HG02884 (cell line): Measurements from ENCODE around the gene CHRNB1.

Experiments used
- ATAC-seq: cut with Tn5 transposase; IDR thresholded peaks from one replicate; pipeline ENCODE4 v1.9.1; 2021; ENCODE audit warnings: mild to moderate bottlenecking, moderate library complexity; ENCODE audit not compliant: unreplicated experiment

CHRNB1 gene

GRCh38 chr17:7437950-7438614 lies 6.8 kb upstream of the CHRNB1 start:
- no peak for ATAC-seq

DNA sequence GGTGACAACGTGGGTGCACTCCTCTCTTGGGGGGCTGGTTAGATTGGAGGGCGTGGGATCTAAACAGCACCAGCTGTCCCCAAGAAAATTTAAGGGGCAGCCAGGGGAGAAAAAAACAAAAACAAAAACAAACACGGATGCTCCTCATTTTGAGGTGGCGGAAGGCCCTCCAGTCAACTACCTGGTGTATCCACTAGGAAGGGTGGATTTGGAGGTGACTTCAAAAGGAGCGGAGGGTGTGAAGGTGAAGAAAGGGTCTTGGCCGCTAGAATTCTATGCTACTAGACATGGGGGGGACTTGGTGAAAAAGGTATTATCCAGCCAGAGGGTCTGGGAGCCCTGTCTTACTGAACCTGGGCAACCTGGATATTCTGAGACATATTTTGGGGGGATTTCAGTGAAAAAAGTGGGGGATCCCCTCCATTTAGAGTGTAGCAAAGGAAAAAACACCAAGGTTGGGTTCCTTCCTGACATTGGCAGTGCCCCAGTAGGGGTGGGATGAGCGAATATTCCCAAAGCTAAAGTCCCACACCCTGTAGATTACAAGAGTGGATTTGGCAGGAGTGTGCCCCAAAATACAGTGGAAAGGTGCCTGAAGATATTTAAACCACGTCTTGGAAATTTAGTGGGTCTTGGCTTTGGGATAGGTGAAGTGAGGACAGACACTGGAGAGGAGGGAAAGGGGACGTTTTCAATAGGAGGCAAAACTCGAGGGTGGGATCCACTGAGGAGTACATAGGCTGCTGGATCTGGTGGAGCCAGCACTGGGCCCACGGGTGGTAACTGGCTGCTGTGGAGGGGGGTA lies 6.0 kb upstream of the CHRNB1 start:
- ATAC-seq, result no peak

GRCh38 chr17:7439462-7440112 lies 5.3 kb upstream of the CHRNB1 start, which contains the start of gene FGF11:
Gene FGF11 (plus strand): TSS chr17:7439512. CDS start chr17:7439621, 109 bp downstream.
- ATAC-seq, result no peak

- ATAC-seq, result no peak
Observed at GRCh38 chr17:7440113-7440833, 4.6 kb upstream of the CHRNB1 start.

- ATAC-seq, result no peak
Observed at GRCh38 chr17:7440834-7441195, 4.0 kb upstream of the CHRNB1 start.

GRCh38 chr17:7441266-7441665 lies 3.6 kb upstream of the CHRNB1 start:
- no peak for ATAC-seq

- ATAC-seq, result no peak
Observed at GRCh38 chr17:7442142-7442541, 2.7 kb upstream of the CHRNB1 start.

- ATAC-seq, result no peak
Observed at GRCh38 chr17:7443499-7444485, 1.1 kb upstream of the CHRNB1 start.

GRCh38 chr17:7445619-7445968 lies 733 bp downstream of the CHRNB1 start:
- no peak for ATAC-seq

- no peak for ATAC-seq
Observed at GRCh38 chr17:7448461-7448860, 3.6 kb downstream of the CHRNB1 start.

- no peak for ATAC-seq
Observed at GRCh38 chr17:7459961-7460545, 15.2 kb downstream of the CHRNB1 start.

GRCh38 chr17:7460850-7461660 lies 16.2 kb downstream of the CHRNB1 start:
- ATAC-seq, result no peak

- ATAC-seq, result no peak
Observed at GRCh38 chr17:7462474-7463371, 17.9 kb downstream of the CHRNB1 start.

GRCh38 chr17:7463372-7463846 lies 18.5 kb downstream of the CHRNB1 start:
- ATAC-seq, result no peak

DNA sequence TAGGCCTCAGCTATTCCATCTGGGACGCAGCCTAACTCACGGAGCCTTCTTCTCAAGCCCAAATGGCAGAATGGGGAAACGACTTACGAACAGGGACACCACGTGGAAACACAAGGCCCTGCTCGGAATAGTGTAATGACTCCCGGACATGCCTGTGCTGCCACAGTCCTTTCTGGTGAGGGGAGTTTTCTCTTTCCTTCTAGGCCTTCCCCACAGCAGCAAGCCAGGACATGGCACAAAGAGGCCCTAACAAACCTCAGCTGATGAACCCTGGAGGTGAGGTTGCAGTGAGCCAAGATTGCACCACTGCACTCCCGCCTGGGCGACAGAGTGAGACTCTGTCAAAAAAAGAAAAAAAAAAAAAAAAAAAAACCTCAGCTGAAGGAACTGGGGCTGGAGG lies 19.2 kb downstream of the CHRNB1 start:
- no peak for ATAC-seq

DNA sequence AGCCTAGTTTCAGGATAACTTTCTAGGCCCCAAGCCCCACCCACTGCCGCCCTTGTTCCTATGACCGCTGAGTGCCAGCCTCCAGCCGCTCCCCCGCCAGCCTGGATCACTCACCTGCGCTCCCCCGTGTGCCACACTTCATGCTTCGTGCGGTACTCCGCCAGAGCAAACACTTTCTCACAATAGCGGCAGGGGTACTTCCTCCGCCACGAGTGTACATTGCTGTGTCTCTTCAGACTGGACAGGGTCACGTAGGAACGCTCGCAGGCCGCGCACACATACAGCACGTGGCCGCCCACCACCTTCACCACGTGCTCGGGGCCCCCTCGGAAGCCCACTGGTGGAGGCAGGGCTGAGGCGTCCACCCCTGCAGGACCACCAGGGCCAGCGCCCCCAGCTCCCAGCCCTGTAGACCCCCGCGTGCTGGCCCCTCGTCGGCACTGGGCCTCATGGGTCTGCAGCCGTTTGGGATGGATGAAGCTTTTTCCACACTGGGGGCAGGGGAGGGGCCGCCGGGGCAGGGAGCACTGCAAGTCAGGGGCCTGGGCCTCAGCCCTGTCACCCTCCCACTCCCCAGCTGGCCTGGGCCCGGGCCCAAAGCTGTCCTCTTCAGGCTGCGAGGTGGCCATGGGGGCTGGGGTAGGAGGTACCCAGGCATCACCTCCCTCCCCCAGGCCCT lies 20.9 kb downstream of the CHRNB1 start:
- ATAC-seq, result no peak

DNA sequence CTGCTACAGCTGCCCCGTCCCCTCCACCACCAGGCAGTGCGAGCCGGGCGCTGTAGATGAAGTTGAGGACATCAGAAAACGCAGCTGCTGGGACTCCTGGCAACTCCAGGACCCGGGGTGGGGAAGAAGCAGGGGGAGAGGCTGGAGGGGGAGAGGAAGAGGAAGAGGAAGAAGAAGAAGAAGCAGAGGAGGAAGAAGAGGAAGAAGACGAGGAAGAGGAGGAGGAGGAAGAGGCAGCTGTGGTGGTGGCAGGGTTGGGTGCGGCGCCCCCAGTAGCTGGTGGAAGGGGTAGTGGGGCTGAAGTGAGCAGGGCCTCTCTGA lies 21.4 kb downstream of the CHRNB1 start:
- no peak for ATAC-seq
